Measurements from ENCODE around the gene KLK14. TPM values are rescaled to one million over a fixed set of nuclear protein-coding genes. Genes with fewer than 3 reads are reported as not detected.

KLK14 gene
- polyA plus RNA-seq, 3 donors, result 0.22 to 0.51 (median 0.23) TPM

DNA sequence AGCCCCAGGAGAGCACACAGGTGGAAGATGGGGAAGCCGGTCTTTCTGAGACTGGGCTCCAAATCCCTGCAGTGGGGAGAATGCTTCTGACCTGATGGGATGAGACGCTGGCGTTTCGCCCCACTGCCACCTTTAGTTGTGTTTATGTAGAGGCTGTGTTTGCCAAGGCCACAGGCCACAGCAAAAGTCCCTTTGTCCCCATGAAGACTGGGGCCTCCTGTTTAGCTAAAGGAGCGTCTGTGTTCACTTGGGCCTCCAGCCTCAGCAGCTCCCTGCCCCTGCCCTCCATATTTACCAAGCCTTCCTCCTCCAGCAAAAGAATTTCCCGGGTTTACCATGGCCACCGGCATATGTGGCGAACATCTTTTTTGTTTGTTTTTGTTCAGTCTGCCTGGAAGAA lies 10.4 kb upstream of the KLK14 start:
- no peak for DNase-seq (ENCODE audit: extremely low read depth in 1 of 11, low read depth in 9 of 11, low spot score in 4 of 11)

DNA sequence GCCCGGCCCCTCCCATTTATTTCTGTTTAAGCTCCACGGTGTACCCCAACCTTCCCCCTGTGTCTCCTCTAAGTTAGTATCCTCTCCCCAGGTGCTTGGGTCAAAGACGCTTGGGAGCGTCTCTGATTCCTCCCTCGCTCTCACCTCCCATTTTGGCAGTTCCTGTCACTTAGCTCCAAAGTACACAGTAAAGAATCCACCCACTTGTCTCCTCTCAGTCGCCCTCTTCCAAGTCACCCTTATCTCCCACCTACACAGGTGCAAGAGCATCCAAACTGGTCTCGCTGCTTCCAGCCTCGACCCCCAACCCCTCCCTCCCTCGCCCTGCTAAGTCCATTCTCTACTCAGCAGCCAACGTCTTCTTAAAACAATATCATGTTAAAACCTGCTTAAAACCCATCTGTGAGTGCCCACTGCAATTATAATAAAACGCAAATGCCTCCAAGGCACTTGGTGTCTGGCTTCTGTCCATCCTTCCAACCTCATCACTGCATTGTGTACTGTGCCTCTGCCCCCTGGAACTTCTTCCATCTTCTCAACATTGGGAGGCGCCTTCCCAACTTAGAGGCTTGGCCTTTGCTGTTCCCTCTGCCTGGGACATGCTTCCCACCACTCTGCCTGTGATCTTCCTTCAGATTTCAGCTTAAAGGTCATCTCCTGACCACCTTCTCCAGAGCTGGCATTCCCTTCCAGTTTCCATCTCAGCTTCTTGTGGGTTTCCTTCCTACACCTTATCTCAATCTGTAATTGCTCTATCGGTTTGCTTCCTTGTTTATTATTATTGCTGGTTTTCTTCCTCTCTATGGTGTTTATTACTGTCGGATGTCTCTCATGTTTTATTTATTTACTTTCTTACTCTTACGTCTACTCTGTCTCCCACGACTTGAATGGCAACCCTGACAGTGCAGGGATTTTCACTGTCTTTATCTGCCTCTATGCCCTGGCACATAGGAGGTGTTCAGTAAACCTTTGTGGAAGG lies 9.5 kb upstream of the KLK14 start:
- DNase-seq (ENCODE audit: extremely low read depth in 1 of 11, low read depth in 9 of 11, low spot score in 4 of 11), result no peak

DNA sequence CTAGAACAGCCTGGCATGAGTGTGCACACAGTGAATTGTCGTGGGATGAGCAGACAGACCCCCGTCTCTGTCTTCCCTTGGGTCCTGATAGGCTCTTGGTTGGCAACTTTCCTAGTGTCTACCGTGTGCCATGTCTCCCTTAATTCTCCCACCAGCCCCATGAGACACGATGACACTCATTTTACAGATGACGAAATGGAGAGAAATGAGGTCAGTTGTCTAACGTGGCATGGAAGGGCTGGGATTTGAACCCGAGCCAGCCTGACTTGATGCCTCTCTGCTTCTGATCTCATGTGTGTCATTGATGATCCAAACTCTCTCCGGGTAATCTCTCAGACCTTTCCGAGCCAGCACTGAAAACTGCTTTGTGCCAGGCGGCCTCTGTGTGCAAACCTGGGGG lies 8.4 kb upstream of the KLK14 start:
- DNase-seq (ENCODE audit: extremely low read depth in 1 of 11, low read depth in 9 of 11, low spot score in 4 of 11), result no peak

DNA sequence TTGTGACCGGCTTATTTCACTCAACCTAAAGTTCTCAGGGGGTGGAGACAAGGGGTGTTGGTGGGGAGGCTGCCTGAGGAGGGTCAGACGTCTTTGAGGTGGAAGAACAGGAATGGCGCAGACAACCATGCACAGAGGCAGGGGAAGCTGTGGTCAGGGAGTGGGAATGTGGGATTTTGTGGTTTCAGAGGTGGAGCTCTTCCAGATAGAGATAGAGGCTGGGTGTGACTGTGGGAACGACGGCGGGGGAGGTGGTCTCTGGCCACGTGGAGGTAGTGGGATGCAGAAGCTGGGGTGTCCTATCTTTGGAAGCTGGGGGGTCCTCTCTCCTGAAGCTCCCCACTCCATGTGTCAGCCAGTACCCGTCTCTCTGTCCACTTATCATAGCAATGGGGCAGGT lies 7.8 kb upstream of the KLK14 start:
- no peak for DNase-seq (ENCODE audit: extremely low read depth in 1 of 11, low read depth in 9 of 11, low spot score in 4 of 11)

DNA sequence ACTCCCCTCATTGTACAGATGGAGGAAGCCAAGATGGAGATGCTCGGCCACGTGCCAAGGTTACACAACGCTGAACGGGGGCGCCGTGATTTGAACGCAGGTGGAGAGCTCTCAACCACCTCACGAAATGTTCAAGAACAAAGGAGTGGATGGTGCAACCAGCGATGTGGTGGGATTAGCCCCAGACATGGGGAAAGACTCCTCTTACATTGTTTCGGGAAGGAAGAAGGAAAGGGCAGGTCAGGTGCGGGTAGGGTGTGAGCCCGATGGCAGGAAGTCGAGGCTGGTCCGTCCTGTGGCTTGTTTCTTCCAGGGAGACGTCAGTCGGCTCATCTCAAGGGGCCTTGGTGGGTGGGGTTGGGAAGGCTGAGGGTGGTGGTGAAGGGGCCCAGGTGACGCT lies 7.1 kb upstream of the KLK14 start:
- DNase-seq (ENCODE audit: extremely low read depth in 1 of 11, low read depth in 9 of 11, low spot score in 4 of 11), result no peak

DNA sequence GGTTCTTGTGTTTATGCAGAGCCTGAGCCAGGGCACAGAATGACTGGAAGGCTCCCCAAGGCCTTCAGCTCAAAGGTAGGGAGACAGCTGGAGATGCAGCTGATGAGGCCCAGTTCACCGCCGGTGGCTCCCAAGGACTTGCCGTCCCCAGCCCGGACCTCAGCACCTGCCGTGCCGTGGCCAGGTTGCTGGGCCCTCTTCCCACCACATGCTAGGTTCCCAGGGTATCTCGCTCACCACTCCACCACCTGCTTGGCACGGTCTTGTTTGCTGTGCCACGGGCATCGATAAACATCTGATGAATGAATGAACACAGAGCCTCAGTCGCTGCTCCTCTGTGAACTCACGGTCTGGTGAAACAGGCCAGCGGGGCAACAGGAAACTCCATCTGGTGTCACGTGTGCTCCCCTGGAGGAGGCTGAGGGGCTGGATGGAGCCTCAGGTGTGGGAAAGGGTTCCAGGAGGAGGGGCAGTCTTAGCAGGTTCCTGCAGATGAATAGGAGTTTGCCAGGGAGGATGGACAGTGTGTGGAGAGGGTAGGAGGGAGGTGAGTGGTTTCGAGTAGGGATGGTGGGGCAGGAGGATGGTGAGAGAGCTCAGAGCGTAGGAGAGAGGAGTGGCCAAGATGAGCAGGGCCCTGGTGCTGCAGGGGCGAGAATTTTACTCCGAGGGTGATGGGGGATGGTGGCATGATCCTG lies 3.6 kb upstream of the KLK14 start:
- no peak for DNase-seq (ENCODE audit: extremely low read depth in 1 of 11, low read depth in 9 of 11, low spot score in 4 of 11)

DNA sequence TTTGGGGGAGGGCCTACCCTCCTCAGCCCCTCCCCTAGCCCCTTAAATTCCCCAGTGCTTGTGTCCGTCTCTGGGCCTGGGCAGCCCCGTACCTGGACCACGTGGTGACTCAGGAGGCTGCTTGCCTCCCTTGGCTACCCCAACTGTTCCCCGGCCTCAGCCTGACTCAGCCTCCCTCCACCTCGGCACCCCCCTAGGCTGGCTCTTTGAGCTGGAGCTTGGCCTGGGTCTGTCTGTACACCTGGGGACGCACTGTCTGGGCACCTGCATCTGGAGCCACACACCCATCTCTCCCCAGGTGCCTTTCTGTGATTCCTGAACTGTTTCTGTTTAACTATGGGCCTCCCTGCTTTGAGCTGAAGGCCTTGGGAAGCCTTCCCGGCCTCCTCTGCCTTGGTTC lies 1.8 kb upstream of the KLK14 start:
- no peak for DNase-seq (ENCODE audit: extremely low read depth in 1 of 11, low read depth in 9 of 11, low spot score in 4 of 11)

DNA sequence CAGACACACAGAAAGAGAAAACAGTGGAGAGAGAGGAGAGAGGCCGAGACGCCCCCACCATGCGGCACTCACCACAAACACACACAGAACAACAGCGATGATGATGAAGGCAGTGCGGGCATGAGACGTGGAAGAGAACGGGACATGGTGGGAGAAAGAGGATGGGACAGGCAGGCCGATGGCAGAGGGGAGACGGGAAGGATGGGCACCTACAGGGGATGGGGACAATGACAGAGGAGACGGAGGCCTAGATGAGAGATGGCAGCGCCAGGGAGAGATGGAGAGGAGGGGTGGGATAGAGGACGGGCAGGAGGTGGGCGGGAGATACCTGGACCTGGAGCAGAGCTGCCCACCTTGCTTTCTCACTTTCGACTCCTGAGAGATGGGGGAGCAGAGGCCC lies 1.1 kb upstream of the KLK14 start:
- no peak for DNase-seq (ENCODE audit: extremely low read depth in 1 of 11, low read depth in 9 of 11, low spot score in 4 of 11)

DNA sequence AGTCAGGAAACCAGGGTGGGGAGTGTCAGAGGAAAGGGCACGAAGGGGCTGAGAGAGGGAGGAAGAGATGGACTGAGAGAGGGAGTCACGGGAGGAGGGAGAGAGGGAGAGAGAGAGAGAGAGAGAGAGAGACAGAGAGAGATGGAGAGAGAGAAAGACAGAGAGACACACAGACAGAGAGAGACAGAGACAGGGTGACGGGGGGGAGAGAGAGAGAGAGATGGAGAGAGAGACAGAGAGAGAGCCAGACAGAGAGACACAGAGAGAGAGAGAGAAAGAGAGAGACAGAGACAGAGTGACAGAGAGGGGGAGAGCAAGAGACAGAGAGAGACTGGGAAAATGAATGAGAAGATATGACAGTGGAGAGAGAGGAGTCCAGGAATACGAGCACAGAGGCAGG lies 494 bp upstream of the KLK14 start:
- DNase-seq (ENCODE audit: extremely low read depth in 1 of 11, low read depth in 9 of 11, low spot score in 4 of 11), result no peak

DNA sequence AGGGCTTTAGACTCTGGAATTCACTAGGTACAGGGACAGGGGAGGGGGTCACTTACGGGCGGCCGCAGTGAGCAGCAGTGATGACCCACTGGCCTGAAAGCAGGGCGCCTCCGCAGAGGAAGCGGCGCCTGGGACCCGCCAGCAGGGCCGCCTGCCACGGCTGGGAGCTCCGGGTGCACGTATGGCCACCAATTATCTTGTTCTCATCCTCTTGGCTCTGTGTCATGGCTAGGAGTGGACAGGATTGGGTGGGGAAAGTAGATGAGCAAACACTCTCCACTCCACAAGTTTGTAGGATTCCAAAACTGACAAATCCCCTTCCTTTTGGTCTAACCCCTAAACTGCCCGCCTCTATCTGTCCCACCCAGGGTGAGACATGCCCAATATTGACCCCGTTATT lies 1.2 kb downstream of the KLK14 start:
- no peak for DNase-seq (ENCODE audit: extremely low read depth in 1 of 11, low read depth in 9 of 11, low spot score in 4 of 11)

DNA sequence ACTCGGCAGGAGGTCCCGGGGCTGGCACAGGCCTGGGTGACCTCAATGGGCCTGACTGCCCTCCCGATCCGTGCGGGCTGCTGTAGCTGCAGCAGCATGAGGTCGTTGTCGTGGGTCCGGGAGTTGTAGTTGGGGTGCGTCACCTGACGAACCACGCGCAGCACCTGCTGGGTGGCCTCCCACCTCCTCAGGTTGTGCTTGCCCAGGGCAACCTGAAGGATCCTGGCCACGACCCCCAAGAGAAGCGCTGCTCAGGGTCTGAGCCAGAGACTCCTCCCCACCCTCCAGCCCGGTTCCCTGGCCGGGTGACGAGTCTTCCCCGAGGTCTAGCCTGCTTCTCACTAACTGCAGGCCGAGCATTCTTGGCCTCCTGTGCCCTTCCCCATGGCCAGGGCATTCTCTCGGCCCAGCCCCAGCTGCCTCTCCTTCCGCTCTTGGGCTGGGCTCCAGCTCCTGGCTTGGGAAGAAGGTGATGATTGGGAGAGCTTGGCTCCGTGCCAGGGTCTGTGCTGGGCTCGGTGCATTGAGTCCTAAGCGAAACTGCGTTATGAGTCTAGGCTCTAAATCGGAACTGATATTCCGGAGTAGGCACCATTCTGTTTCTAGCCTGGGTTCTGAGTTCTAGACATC lies 3.1 kb downstream of the KLK14 start:
- no peak for DNase-seq (ENCODE audit: extremely low read depth in 1 of 11, low read depth in 9 of 11, low spot score in 4 of 11)

DNA sequence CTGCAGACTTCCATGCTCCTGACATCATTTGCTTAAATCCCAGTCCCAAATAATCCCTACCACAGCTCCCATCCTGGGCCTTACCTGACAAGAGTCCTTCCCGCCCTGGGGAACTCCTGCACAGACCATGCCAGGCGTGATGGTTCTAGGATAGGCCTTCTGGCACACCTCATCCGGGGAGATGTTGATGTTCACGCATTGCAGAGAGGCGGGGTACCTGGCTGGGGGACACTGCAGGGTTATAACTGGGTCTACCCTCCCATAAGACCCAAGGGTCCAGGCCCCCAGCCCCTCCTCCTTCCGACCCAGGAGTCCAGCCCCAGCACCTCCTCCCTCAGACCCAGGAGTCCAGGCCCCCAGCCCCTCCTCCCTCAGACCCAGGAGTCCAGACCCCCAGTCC lies 4.0 kb downstream of the KLK14 start:
- no peak for DNase-seq (ENCODE audit: extremely low read depth in 1 of 11, low read depth in 9 of 11, low spot score in 4 of 11)

DNA sequence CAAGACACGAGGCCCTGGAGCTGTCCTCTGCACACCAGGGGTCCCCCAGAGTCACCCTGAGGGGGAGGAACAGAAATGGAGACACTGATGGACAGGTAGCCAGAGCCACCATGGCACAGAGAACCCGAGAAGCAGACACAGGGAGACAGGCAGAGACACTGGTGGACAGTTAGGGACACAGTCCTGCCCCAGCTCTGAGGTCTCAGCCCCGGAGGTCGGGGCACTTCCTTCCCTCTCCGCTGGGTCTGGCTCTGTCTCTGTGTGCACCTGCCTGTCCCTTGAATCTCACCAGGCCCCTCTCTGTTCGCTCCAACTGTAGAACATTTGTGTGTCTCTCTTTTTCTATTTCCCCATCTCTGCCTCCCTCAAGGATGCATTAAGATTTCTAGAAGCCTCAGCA lies 4.6 kb downstream of the KLK14 start:
- DNase-seq (ENCODE audit: extremely low read depth in 1 of 11, low read depth in 9 of 11, low spot score in 4 of 11), result no peak

DNA sequence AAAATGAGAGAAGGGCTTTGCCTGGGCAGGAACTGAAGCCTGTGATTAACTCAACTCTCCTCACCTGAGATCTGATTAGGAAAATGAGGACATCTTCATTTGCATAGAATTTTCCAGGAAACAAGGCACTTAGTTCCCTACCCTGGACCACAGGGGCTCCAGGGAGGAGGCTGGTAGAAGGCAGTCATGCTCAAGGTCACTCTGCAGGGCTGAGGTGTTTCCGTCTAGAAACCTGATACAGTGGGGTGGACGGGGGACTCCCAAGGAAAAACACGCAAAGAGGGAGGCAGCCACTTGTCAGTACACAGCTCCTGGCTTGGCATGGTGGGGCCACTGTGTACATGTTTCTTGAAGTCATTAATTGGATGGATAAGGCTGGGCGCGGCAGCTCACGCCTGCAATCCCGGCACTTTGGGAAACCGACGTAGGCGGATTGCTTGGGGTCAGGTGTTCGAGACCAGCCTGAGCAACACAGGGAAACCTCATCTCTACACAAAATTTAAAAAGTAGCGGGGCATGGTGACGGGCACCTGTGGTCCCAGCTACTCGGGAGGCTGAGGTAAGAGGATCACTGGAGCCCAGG lies 6.0 kb downstream of the KLK14 start:
- DNase-seq (ENCODE audit: extremely low read depth in 1 of 11, low read depth in 9 of 11, low spot score in 4 of 11), result no peak

DNA sequence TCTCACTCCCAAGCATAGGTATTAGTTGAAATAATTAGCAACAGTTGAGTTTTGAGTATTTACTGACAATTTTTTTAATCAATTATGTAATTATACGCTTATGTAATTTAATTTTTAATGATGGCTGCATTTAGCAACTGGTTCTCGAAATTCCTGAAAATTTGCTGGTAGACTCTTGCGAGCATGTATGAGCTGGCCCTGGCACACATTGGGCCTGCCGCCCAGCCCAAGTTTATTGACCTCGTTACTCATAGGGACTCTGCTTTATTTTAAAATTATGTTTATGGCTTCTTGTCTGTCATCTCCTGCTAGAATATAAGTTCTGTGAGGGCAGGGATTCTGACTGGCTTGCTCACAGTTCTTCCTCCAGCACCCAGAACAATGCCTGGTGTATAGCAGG lies 6.7 kb downstream of the KLK14 start:
- DNase-seq (ENCODE audit: extremely low read depth in 1 of 11, low read depth in 9 of 11, low spot score in 4 of 11), result no peak

DNA sequence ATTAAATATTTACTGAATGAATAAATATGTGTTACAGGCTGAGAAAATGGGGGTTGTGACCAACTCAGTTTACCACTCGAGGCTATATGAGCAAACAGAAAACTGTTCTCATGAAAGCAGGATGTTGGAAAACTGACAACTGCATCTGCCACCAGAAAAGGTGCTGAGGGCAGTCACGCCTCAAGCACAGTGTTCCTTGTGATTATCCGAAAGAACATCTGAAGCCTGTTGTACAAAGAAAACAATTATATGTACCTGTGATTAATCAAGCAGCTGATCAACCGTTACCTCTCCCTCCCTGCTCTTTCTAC lies 11.6 kb downstream of the KLK14 start:
- no peak for DNase-seq (ENCODE audit: extremely low read depth in 1 of 11, low read depth in 9 of 11, low spot score in 4 of 11)

DNA sequence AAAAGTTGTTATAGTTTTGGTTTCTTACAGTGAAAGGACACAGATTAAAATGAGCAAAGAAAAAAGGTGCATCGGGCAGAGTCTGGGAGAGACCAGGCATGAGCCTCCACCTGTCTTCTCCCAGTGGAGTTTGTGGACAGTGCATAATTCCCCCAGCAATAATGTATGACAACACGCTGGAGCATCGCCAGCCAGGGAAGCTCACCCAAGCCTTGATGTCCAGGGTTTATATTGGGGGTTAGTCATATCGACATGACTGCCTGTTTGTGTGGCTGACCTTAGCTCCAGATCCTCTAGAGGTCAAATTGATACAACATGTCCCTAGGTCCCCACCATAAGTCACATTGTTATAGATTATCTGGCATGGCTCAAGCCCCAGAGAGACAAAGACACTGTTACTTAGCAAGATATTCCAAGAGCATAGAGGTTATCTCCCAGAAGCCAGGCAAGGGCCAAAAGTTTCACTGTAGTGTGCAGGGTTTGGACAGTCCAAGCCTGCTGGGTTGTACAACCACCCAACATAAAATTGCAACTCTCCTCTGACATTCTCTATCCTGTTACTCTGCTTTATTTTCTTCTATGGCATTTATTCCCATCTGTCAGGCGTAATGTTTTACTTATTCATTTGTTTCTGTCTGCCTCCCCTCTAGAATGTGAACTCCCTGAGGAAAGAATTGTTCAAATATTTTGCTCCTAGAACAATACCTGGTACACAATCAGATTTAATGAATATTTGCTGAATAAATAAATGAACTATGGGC lies 12.2 kb downstream of the KLK14 start:
- no peak for DNase-seq (ENCODE audit: extremely low read depth in 1 of 11, low read depth in 9 of 11, low spot score in 4 of 11)

DNA sequence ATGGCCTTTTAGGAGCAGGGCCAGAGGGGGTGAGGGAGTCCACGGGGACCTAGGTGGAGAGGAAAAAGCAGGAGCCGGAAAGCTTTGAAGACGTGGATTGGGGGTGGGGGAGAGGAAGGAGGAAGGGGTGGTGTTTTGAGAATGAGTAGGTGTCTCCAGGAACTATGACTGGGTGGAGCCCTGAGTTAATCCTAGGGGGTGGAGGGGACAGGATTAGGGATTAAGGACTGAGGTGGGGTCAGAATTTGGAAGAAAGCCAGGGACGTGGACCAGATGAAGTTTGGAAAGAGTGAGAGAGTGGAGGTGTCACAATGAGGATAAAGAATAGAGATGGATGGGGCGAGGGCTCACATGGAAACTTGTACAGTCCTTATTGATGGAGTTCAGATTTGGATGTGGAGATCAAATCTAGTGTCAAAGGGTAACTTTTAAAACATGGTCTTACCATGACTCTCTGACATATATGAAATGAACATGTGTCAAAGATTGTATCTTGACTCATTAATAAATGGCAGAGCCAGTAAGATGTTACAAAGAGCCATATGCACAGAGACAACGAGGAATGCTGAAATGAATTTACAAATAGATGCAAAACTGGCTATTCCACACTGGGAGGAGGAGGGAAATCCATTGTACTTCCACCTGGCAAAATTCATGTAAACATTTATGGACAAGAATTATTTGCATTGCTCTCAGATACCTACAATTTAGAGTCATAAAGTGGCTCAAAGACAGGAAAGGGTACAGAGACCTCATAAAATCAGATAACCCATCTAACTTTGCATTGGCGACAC lies 16.1 kb downstream of the KLK14 start:
- no peak for DNase-seq (ENCODE audit: extremely low read depth in 1 of 11, low read depth in 9 of 11, low spot score in 4 of 11)

Measured in renal cortex interstitium (tissue), 11 donors.